ENCODE results near the gene TRABD.

TRABD gene

GRCh38 chr22:50189184-50189848 lies 3.6 kb downstream of the TRABD start:
- DNase-seq (ENCODE audit: extremely low read depth, low read depth) = no peak
- no peak for TF ChIP-seq CTCF (IDR thresholded peaks at IDR 0.05; ENCODE audit: low read depth, low read length)

- DNase-seq (ENCODE audit: extremely low read depth, low read depth) = no peak
- TF ChIP-seq CTCF (IDR thresholded peaks at IDR 0.05; ENCODE audit: low read depth, low read length) = no peak
Observed at GRCh38 chr22:50189849-50190181, 4.1 kb downstream of the TRABD start.

GRCh38 chr22:50190182-50190940 lies 4.6 kb downstream of the TRABD start:
- TF ChIP-seq CTCF (IDR thresholded peaks at IDR 0.05; ENCODE audit: low read depth, low read length) = peak; percentile 59
- DNase-seq (ENCODE audit: extremely low read depth, low read depth) = peak; percentile 14

GRCh38 chr22:50190941-50191741 lies 5.4 kb downstream of the TRABD start:
- no peak for DNase-seq (ENCODE audit: extremely low read depth, low read depth)
- no peak for TF ChIP-seq CTCF (IDR thresholded peaks at IDR 0.05; ENCODE audit: low read depth, low read length)

GRCh38 chr22:50192436-50193204 lies 6.9 kb downstream of the TRABD start:
- no peak for DNase-seq (ENCODE audit: extremely low read depth, low read depth)

GRCh38 chr22:50193621-50194020 lies 7.9 kb downstream of the TRABD start:
- TF ChIP-seq CTCF (IDR thresholded peaks at IDR 0.05; ENCODE audit: low read depth, low read length) = no peak
- no peak for DNase-seq (ENCODE audit: extremely low read depth, low read depth)

More at GRCh38 chr22:50192436-50193204, 6.9 kb downstream of the TRABD start:
- no peak for TF ChIP-seq CTCF (IDR thresholded peaks at IDR 0.05; ENCODE audit: low read depth, low read length)
